NCI-H1048 (cell line): ENCODE results near the gene EGLN1.
A peak's percentile ranks its signal among the peaks of the same experiment; 100 is the strongest.
"Not testable (repeated sequence)": the region's sequence is repeated elsewhere in the genome, so short reads cannot be mapped to it uniquely, and the experiment has no call there.

Experiments
- DNase-seq: peaks from one replicate; lab custom pipeline; 2025; lab: John Stamatoyannopoulos, UW

EGLN1 gene

GRCh38 chr1:231421971-231422797 is at the start of gene EGLN1:
Gene EGLN1, minus strand, starts transcription at chr1:231422287. Its CDS starts 399 bp downstream, at chr1:231421888.
- DNase-seq, result peak; percentile 81

- not testable (repeated sequence) for DNase-seq
Observed at GRCh38 chr1:231471500-231471899, 49.4 kb upstream of the EGLN1 start.

DNA sequence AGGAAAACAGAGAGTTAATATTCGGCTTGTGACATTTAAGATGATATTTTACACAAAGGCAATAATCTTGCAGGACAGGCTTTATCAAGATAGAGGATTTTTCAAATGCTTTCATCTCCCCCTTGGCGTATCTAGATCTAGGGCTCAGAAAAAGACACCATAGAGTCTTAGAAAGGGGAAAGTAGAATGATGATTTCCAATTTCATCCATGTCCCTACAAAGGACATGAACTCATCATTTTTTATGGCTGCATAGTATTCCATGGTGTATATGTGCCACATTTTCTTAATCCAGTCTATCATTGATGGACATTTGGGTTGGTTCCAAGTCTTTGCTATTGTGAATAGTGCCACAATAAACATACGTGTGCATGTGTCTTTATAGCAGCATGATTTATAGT is 48.9 kb upstream of the EGLN1 start:
- DNase-seq, result not testable (repeated sequence)

GRCh38 chr1:231467986-231468385 is 45.9 kb upstream of the EGLN1 start:
- no peak for DNase-seq

GRCh38 chr1:231465051-231465450 is 43.0 kb upstream of the EGLN1 start:
- DNase-seq, result no peak

GRCh38 chr1:231463541-231463940 is 41.5 kb upstream of the EGLN1 start:
- DNase-seq, result no peak

DNA sequence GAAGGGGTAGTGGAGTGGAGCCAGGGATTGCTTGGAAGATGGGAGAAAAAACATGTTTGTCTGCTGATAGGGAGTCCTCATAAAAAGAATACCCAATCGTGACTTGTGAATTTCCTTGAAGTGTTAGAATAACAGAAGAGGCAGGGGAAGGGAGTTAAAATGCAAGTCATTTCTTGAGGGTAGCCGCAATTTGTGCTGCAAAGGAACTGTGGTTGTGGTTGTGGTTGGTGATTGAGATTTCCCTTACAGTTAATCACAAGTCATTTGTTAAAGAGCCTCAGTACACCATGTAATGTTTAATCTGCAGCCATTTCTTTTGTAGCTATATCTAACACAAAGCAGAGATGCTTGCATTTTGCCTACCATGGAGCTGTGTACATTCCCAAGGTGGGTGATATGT is 38.5 kb upstream of the EGLN1 start:
- no peak for DNase-seq

- not testable (repeated sequence) for DNase-seq
Observed at GRCh38 chr1:231459438-231459837, 37.4 kb upstream of the EGLN1 start.

DNA sequence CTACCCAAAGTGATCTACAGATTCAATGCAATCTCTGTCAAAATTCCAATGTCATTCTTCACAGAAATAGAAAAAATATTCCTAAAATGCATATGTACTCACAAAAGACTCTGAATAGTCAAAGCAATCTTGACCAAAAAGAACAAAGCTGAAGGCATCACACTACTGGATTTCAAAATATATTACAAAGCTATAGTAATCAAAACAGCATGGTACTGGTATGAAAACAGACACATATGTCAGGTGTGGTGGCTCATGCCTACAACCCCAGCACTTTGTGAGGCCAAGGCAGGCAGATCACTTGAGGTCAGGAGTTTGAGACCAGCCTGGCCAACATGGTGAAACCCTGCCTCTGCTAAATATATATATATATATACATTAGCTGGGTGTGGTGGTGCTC is 35.9 kb upstream of the EGLN1 start:
- DNase-seq, result not testable (repeated sequence)

- DNase-seq, result not testable (repeated sequence)
Observed at GRCh38 chr1:231454133-231454532, 32.0 kb upstream of the EGLN1 start.

- no peak for DNase-seq
Observed at GRCh38 chr1:231446138-231446537, 24.1 kb upstream of the EGLN1 start.

DNA sequence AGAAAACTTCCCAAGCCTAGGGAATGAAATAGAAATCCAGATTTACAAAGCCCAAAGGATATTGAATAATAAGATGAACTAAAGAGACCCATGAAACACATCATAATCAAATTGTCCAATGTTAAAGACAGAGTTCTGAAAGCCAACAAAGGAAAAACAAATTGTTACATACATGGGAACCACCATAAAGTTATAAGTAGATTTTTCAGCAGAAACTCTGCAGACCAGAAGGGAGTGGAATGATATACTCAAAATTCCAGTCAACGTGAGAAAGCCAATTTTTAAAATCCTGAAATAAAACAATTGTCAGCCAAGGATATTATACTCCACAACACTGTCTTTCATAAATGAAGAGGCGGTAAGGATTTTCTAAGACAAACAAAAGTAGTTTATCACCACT is 22.0 kb upstream of the EGLN1 start:
- no peak for DNase-seq

GRCh38 chr1:231443363-231443762 is 21.3 kb upstream of the EGLN1 start:
- DNase-seq, result no peak

DNA sequence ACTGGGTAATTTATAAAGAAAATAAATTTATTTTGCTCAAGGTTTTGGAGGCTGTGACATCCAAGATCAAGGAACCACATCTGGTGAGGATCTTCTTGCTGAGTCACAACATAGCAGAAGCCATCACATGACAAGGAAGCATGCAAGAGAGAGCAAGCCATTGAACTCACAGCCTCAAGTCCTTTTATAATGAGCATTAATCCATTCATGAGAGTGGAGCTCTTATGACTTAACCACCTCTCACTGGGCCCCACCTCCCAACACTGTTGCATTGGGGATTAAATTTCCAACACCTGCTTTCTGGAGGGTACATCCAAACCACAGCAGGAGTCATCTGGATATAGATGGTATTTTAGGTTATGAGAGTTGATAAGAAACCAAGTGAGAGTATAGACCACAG is 20.6 kb upstream of the EGLN1 start:
- DNase-seq, result no peak

DNA sequence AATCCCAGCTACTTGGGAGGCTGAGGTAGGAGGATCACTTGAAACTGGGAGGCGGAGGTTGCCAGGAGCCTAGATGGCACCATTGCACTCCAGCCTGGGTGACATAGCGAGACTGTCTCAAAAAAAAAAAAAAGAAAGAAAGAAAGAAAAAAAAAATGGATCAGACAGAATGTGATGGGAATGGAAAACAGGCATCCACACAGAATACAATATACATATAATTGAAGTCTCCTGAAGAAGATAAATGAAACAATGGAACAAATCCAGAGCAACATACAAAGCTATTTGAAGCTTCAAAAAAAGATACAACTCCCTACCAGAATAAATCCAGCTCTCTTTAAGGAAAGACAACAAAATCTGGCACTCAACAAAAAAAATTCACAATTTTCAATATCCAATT is 10.9 kb upstream of the EGLN1 start:
- no peak for DNase-seq

DNA sequence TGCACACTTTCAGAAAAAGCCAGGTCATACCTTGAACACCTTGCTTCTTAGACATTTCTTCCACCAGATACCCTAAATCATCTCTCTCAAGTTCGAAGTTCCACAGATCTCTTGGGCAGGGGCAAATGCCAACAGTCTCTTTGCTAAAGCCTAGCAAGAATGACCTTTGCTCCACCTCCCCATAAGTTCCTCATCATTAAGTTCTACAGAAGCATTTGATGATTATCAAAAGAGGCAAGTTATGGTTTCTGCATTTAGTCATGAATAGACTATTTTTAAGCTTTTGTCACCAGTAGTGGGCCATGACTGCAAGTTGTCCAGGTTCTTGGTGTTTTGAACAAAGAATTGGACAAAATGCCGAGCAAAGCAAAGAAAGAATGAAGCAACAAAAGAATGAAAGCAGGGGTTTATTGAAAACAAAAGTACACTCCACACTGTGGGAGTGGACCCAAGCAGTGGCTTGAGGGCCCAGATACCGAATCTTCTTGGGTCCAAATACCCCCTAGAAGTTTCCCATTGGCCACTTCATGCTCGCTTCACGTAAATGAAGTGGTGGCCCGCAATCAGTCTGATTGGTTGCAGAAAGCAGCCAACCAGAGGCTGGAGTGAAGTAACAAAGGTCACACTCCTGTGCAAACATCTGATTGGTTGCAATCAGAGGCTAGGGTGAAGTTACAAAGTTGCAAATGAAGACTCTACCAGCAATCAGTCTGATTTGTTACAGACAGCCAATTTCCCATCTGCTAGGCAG is 9.8 kb upstream of the EGLN1 start:
- DNase-seq, result no peak

GRCh38 chr1:231430678-231431352 is 8.7 kb upstream of the EGLN1 start:
- not testable (repeated sequence) for DNase-seq

- DNase-seq, result no peak
Observed at GRCh38 chr1:231428377-231428776, 6.3 kb upstream of the EGLN1 start.

DNA sequence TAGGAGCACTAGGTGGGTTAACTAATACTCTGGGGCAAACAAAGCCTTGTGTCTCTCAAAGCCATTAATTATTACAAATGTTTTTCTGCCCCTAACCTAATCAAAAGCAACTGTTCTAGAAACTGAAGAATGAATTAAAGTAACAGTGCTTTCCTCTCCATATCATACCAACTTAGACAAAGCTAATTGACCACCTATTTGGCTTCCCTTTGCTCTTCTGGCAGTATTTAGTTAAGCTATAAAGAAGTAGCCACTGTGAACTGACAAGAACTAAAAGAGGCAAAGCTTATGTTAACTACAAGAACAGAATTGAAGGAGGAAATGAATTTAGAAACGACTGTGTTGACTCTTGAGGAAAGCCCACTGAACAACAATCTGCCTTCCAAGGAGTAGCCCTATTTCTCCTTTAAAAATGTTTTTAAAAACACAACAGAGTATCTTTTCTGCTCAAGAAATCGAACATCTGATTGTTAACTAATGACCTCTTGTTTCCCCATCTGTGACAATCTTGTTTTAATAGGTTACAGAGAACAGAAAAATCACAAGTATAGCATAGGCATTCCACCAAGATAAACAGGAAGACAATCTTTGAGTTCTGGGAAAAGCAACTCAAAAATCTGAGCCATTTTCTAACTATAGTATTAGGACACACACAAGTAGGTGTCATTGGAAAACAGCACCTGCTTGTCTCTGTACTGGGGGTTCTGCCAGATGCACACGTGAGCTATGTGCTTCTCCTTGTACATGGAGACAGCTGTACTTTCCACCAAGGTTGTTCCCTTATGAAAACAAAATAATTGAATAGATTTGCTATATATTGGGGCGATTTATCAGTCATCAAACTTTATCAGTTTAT is 3.1 kb upstream of the EGLN1 start:
- no peak for DNase-seq

- DNase-seq, result no peak
Observed at GRCh38 chr1:231423648-231424047, 1.6 kb upstream of the EGLN1 start.

- DNase-seq, result no peak
Observed at GRCh38 chr1:231422798-231423309, 767 bp upstream of the EGLN1 start.
